ENCODE results near the gene AFF3. TPM values are rescaled to one million over a fixed set of nuclear protein-coding genes. Genes with fewer than 3 reads are reported as not detected.

Gene AFF3
- total and polyA plus RNA-seq, 2 of the 4 experiments (the other 2 are of a cell fraction): 12.9 to 14.3 TPM

GRCh38 chr2:100072503-100072902 lies 69.9 kb downstream of the AFF3 start:
- Histone ChIP-seq H4K8ac (ENCODE audit: low read depth in 2 of 2, low read length in 2 of 2) (no peak overlapping the region), H2BK120ac (ENCODE audit: low read depth, low read length) (no peak overlapping the region), H3K36me3 (ENCODE audit: control insufficient read depth, insufficient read depth, low read length) (peaks cover 14% of the 10 kb centered on the region; the same call in 1 of the 2 replicates), H2BK5ac (ENCODE audit: low read depth, low read length, poor library complexity, severe bottlenecking) (no peak overlapping the region), H3K9me3 (ENCODE audit: control insufficient read depth, insufficient read depth, low read length) (no peaks in the 10 kb centered on the region), H3K23ac (ENCODE audit: low read depth, low read length) (no peak overlapping the region), H3K14ac (replicated peaks; ENCODE audit: low read depth, low read length) (no peak overlapping the region), H4K5ac (ENCODE audit: low read depth, low read length) (no peak overlapping the region), H2AK5ac (ENCODE audit: low read depth, low read length) (no peak overlapping the region), H3K27me3 (ENCODE audit: control insufficient read depth, insufficient read depth, low read length) (no peaks in the 10 kb centered on the region), H3K18ac (ENCODE audit: low read depth, low read length) (no peak overlapping the region), H2AK9ac (replicated peaks; ENCODE audit: low read depth, low read length, poor library complexity) (no peak overlapping the region), H3K79me1 (ENCODE audit: low read depth in 1 of 2, low read length in 2 of 2) (peaks cover 32 to 53% of the 10 kb centered on the region in 2 experiments), H4K91ac (ENCODE audit: insufficient read depth, low read depth, low read length) (no peak overlapping the region), H3K9ac (ENCODE audit: low read depth, low read length) (no peak overlapping the region), H2AFZ (replicated peaks; ENCODE audit: low read length, poor library complexity) (no peak overlapping the region), H4K20me1 (ENCODE audit: insufficient read depth, low read length) (no peaks in the 10 kb centered on the region), H3K4me3 (ENCODE audit: insufficient read depth, low read depth, low read length) (no peak overlapping the region), H3K4me2 (ENCODE audit: low read depth, low read length) (no peak overlapping the region), H3K9me1 (ENCODE audit: insufficient read depth, low read length) (peaks cover 6% of the 10 kb centered on the region), H3K27ac (ENCODE audit: insufficient read depth, low read length) (no peak overlapping the region), H3K56ac (ENCODE audit: extremely low read depth, insufficient read depth, low read length) (no peak overlapping the region), H3K4ac (ENCODE audit: low read depth, low read length) (no peak overlapping the region), H3K4me1 (ENCODE audit: control insufficient read depth, insufficient read depth, low read length) (peaks cover 10% of the 10 kb centered on the region), H2BK20ac (ENCODE audit: low read depth, low read length) (no peak overlapping the region), H2BK15ac (ENCODE audit: low read depth, low read length) (no peak overlapping the region)
- POLR2A ChIA-PET (ENCODE audit: unreplicated experiment): no interaction called here
- intact Hi-C loops (cut with micrococcal nuclease): no loop called here
- dilution Hi-C loops (cut with HindIII; ENCODE audit: low sequenced_read_pairs, unreplicated experiment): no loop called here
- in situ Hi-C loops (cut with MboI; ENCODE audit: low sequenced_read_pairs): no loop called here
- ATAC-seq (ENCODE audit: low read depth) (no peak), DNase-seq (no peak)
- 72% methylated on average over 2 of the region's 3 CpGs; no CpG with 5 or more reads in 1 of the 2 experiments for WGBS, 2 experiments (ENCODE audit: extremely low coverage in 2 of 2, insufficient read length in 1 of 2)
- TF ChIP-seq POLR2A (IDR thresholded peaks at IDR 0.05; ENCODE audit: low read depth, low read length) (no peak), RAD21 (IDR thresholded peaks at IDR 0.05; ENCODE audit: low read length) (no peak), MAZ (IDR thresholded peaks at IDR 0.05; ENCODE audit: borderline replicate concordance, low read depth, low read length) (no peak), CTCF (conservative IDR thresholded peaks at IDR 0.05; ENCODE audit: low read depth, low read length) (no peak), CEBPB (IDR thresholded peaks at IDR 0.05; ENCODE audit: low read depth, low read length) (no peak)
- TF ChIP-seq, protein P1, sequence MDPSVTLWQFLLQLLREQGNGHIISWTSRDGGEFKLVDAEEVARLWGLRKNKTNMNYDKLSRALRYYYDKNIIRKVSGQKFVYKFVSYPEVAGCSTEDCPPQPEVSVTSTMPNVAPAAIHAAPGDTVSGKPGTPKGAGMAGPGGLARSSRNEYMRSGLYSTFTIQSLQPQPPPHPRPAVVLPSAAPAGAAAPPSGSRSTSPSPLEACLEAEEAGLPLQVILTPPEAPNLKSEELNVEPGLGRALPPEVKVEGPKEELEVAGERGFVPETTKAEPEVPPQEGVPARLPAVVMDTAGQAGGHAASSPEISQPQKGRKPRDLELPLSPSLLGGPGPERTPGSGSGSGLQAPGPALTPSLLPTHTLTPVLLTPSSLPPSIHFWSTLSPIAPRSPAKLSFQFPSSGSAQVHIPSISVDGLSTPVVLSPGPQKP (IDR thresholded peaks at IDR 0.05; ENCODE audit: borderline replicate concordance, low read depth, low read length): no peak
- no TSS peak for BruUV-seq (replicated peaks)
- CTCF ChIA-PET: interaction anchor here (0.5 kb wide), 1 partner anchor 465 kb away, joined by 3 read pairs; no protein-coding TSS in a partner anchor

All from IMR-90 (cell line).